Right lobe of liver (tissue), 4 donors: ENCODE measurements around the gene MEMO1.

Experiments
- CTCF ChIP-seq, 4 donors: fragments of 200-600 bp in 3 of 4; fragments of 450-650 bp in 1 of 4; IDR thresholded peaks; one replicate each; pipeline versions ENCODE4 v1.5.1 to v1.8.0; 2016 to 2022; ENCODE audit warnings: antibody characterized with exemption in 4 of 4, mild to moderate bottlenecking in 2 of 4
- POLR2A ChIP-seq: fragments of 450-650 bp; IDR thresholded peaks from one replicate; pipeline ENCODE4 v1.6.1; 2017; ENCODE audit warnings: antibody characterized with exemption, mild to moderate bottlenecking
- donor health status: DM: no; HTN: no; CAD: no.
- donor health status: DM: no; HTN: no; CAD: no.
- donor health status: DM: no; HTN: yes; CAD: no.

DNA sequence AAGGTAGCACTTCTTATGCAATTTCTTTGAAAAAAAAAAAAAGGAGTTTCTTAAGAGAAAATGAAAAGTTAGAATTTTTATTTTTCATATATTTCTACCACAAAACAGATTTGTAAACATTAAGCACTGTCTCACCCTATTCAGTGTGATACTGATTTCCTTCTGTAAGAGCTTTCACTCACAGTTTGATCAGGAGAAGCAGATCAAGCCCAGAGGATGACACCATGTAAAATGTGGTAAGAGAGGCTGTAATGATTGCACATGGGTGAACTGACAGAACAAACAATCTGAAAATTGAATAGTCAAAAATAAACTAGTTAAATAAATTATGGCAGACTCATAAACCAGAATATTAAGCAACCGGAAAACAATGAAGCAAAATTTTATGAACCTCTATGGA, 54.5 kb downstream of the MEMO1 start:
- TF ChIP-seq CTCF (IDR thresholded peaks at IDR 0.05) (no peak), POLR2A (no peak)
